WTC11 (cell line): ENCODE measurements around the gene FOXRED1.

Experiments
- ATF3 ChIP-seq: sonication (generic); formaldehyde crosslinking; conservative IDR thresholded peaks from 2 replicates; pipeline ENCODE4 v1.8.1; 2022; ENCODE audit warnings: mild to moderate bottlenecking, missing genetic modification reagents
- ATF6 ChIP-seq: sonication (generic); formaldehyde crosslinking; IDR thresholded peaks from 2 replicates; pipeline ENCODE4 v1.8.1; 2023; ENCODE audit warnings: mild to moderate bottlenecking, missing genetic modification reagents
- CBFB ChIP-seq: sonication (generic); formaldehyde crosslinking; IDR thresholded peaks from 2 replicates; pipeline ENCODE4 v1.8.1; 2022; ENCODE audit warnings: mild to moderate bottlenecking, low read depth, missing genetic modification reagents
- TF ChIP-seq, protein P1 (sequence below): fragments of 200-600 bp; IDR thresholded peaks from 2 replicates; pipeline ENCODE4 v1.8.0; 2022; ENCODE audit warnings: antibody characterized with exemption
- TF ChIP-seq, protein P2 (sequence below): sonication (generic); formaldehyde crosslinking; IDR thresholded peaks from 2 replicates; pipeline ENCODE4 v1.8.1; 2022; ENCODE audit warnings: missing genetic modification reagents, borderline replicate concordance

DNA sequence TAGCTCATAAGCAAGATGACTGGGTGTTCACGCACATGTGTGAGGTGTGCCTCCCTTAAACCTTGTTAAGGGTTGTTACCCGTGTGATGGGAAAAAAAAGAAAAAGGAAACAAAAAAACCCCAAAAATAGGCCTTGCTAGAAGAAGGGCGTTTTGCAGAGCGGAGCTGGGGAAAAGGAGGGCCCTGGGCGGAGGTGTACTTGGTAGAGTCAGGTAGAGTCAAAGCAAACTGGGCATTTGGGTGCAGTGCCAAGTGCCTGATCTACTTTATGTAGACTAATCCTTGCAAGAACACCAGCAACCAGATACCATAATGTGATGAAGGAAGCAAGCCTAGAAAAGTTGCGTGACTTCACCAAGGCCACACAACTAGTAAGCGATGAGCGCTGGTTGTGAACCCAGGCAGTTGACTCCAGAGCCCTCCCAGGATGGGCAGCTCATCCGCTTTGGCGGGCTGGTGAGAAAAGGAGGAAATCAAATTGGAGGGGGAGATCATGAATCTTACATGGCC, 12.8 kb downstream of the FOXRED1 start:
- TF ChIP-seq, protein P1, sequence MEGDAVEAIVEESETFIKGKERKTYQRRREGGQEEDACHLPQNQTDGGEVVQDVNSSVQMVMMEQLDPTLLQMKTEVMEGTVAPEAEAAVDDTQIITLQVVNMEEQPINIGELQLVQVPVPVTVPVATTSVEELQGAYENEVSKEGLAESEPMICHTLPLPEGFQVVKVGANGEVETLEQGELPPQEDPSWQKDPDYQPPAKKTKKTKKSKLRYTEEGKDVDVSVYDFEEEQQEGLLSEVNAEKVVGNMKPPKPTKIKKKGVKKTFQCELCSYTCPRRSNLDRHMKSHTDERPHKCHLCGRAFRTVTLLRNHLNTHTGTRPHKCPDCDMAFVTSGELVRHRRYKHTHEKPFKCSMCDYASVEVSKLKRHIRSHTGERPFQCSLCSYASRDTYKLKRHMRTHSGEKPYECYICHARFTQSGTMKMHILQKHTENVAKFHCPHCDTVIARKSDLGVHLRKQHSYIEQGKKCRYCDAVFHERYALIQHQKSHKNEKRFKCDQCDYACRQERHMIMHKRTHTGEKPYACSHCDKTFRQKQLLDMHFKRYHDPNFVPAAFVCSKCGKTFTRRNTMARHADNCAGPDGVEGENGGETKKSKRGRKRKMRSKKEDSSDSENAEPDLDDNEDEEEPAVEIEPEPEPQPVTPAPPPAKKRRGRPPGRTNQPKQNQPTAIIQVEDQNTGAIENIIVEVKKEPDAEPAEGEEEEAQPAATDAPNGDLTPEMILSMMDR, result no peak
- no peak for TF ChIP-seq CBFB (CRISPR knock-in tag)
- no peak for TF ChIP-seq ATF3 (CRISPR knock-in tag)
- no peak for TF ChIP-seq ATF6
- TF ChIP-seq, protein P2, sequence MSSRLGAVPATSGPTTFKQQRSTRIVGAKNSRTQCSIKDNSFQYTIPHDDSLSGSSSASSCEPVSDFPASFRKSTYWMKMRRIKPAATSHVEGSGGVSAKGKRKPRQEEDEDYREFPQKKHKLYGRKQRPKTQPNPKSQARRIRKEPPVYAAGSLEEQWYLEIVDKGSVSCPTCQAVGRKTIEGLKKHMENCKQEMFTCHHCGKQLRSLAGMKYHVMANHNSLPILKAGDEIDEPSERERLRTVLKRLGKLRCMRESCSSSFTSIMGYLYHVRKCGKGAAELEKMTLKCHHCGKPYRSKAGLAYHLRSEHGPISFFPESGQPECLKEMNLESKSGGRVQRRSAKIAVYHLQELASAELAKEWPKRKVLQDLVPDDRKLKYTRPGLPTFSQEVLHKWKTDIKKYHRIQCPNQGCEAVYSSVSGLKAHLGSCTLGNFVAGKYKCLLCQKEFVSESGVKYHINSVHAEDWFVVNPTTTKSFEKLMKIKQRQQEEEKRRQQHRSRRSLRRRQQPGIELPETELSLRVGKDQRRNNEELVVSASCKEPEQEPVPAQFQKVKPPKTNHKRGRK (CRISPR knock-in tag), result no peak
